HCEC 1CT (cell line): ENCODE results near the gene AP1B1.
"Not testable (repeated sequence)": the region's sequence is repeated elsewhere in the genome, so short reads cannot be mapped to it uniquely, and the experiment has no call there.

ENCODE experiments used
- DNase-seq: peaks from one replicate; pipeline ENCODE4 v3.0.0-alpha.2; 2017

The AP1B1 gene

GRCh38 chr22:29346659-29347058, 41.7 kb downstream of the AP1B1 start:
- no peak for DNase-seq

DNA sequence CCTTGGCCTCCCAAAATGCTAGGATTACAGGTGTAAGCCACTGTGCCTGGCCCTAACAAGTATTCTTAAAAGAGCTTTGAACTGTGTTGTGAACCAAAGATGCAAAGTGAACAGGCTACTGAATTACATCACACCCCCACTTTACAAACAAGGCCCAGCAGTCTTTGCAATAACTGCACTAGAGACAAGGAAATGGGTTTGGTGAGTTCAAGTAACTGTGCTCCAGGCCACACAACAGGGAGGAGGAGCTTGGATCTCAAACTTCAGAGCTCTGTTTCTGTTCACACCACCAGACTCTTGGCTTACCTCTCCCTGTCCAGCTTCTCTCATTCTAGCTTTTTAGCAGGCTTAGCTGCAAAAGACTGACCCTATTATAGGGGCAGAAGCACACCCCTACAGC, 42.4 kb downstream of the AP1B1 start:
- no peak for DNase-seq

DNA sequence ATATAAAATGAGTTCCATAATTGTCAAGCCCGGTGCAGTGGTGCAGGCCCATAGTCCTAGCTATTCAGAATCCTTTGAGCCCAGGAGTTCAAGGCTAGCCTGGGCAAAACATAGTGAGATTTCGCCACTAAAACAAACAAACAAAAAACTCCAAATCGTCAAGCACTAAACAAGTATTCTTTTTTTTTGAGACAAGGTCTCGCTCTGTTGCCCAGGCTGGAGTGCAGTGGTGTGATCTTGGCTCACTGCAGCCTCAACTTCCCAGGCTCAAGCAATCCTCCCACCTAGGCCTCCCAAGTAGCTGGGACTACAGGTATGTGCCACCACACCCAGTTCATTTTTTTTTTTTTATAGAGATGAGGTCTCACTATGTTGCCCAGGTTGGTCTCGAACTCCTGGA, 43.5 kb downstream of the AP1B1 start:
- not testable (repeated sequence) for DNase-seq

- no peak for DNase-seq
Measured at GRCh38 chr22:29344137-29344536, 44.2 kb downstream of the AP1B1 start.

DNA sequence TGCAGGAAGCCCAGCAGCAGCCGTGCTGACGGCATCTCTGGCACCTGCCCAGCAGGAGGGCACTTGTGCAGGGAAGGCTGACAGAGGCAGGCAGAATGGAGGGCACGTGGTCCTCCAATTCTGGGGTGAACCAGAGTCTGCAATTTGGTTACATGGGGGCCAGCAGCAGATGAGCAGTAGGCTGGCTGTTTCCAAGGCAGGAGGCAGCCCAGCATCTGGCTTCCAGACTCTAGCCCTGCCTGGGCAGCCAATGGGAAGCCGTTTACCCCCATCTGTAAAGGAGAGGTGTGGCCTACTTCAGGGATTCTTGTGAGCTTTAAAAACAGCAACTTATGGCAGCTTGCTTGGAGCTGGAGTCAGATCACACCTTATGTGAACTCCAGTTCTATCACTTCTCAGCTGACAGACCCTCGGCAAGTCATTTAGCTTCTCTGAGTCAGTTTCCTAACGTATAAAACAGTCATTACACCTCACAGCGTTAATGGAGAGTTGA, 45.0 kb downstream of the AP1B1 start:
- DNase-seq = no peak

DNA sequence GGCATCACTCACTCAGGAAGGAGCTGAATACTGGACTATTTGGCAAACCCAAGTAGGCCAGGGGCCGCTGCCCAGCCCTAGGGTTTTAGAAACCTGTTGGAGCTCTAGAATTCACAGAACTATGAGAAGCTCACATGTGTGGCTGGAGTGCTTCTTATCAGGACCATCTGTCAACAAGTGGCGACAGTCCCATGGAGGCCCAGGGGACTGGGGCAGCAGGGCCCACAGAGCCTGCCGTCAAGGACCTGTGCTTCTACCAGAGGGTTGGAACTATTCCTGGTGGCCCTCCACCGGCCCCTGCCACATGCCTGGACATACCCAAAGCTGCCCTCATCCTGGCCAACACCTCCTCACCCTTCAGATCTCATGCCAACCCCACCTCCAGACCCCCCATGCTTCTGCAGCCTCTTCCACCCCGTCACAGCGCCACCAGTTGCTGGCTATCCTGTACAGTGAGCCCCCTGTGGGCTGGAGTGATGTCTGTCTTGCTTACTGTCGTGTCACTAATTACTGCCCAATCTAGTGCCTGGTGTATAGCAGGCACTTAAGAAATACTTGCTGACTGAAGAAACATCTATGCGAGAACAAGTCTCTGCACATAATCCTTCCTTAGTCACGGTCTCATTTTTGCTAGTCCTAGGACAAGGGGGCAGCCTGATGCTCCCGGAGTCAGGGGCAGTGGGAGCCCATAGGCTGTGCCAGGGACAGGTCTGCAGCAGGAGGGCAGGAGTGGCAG, 45.6 kb downstream of the AP1B1 start:
- DNase-seq = no peak

- no peak for DNase-seq
Measured at GRCh38 chr22:29342177-29342576, 46.2 kb downstream of the AP1B1 start.

GRCh38 chr22:29341849-29342127, 46.6 kb downstream of the AP1B1 start:
- DNase-seq = no peak

- DNase-seq = no peak
Measured at GRCh38 chr22:29341056-29341848, 47.1 kb downstream of the AP1B1 start.

DNA sequence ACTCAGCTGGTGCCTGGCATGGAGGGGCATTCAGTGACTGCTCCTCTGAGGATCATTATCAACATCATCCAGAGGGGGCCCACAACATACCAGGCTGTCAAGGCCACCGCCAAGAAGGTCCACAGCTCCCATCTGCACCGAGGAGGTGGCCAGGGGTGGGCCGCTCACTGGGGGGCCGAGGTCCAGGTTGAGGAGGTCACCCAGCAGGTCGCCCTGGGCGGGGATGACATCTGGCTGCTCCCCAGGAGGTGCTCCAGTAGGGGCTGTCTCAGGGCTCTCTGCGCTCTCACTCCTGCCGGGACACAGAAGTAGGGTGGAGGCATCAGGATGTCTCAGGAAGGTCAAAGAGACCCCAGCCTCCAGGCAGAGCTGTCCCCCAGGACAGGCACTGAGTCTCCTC, 47.8 kb downstream of the AP1B1 start:
- DNase-seq = no peak

DNA sequence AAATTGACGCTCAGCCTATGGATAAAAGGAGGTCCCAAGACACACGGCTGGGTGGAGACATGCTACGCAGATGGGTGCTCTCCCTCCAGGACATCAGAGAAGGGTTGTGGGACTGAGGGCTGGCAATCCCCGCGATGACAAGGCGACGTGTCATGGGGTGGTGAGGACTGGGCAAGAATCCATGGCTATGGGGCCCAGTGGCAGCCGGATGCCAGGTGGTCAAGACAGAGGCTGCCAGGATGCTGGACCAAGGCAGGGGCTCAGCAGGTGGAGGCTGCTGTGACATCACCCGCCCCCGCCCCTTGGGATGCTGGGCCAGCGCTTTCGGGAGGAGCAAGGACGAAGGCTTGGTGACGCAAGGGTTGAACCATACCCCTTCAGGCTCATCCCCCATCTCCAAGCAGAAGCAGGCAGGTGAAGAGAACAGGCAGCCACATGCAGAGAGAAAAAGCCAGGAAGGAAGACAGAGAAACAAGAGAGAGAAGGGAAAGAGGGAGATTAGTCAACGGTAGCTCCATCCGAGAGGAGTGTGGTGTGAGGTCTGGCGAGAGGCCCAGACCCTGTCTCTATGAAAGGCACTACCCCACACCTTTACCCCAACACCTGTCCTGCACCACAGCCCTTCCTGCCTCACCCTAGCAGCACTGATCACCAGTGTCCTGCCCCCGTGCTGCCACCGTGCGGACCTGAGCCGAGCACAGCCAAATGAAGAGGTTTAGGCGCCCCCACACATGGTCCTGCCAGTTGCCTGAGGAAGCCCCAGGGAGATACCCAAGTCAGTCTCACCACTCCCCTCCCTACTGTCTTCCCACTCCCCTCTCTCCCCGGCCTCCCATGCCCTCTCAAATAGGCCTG, 48.8 kb downstream of the AP1B1 start:
- DNase-seq = no peak

DNA sequence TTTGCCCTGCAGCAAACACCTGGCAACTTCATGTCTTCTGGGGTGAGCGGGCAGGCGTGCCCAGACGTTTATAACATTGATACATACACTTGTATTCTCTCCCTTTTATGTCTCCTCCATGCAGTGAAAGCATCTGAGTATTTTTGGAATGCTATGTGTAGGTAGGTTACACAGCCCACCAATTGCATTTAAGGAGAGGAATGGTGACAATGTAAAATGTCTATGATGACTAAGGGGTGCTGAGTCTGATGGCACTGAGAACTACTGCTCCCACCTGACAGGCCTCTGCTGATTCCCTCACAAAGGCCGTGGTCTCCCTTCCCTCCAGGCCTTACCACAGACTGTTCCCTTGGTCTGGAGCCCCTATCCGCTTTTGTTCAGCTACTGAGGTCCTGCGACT, 50.0 kb downstream of the AP1B1 start:
- DNase-seq = no peak

DNA sequence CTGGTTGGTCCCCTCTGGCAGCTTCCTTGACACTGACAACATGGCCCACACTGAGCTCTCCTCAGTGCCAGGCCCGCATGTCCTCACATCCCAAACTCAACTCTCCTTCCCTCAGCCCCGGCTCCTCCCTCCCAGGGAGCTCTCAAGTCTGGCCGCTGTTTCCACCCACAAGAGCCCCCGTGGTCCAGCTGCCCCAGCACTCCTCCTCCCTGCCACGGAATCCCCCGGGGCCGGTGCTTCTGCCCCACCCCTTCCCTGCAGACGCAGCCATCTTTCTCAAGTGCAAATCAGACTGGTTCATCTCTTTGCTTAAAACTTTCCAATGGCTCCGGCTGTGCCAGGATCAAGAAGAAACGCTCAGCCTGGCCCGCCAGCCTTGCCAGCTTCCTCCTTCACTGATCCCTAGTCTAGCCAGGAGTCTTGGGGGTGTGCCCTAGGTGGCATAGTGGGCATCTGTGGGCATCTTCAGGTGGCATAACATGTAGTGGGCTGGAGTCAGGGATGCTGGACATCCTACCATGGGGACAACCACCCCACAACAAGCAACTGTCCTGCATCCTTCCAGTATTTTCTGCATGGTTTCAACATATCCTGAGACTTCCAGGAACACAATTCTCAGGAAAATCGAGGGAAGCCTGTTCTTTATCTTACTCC, 50.6 kb downstream of the AP1B1 start:
- DNase-seq = no peak

GRCh38 chr22:29336751-29337490, 51.4 kb downstream of the AP1B1 start:
- no peak for DNase-seq

DNA sequence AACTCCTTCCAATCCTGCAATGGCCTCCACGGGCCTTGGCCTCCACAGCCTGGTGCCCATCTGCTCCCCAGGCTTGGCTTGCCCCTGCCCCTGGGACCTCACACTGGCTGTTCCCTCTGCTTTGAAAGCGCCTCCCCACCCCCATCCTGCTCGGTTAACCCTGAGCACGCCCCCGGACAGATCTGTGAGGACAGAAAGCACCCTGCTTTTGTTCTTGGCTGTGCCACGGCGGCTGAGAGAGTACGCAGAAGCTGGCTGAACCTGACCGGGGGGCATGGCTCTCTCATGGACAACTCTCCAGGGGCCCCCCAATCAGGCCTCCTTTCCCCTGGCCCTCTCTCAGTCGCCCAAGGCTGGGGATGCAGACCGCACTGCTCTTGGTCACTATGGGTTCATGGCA, 52.7 kb downstream of the AP1B1 start:
- no peak for DNase-seq

DNA sequence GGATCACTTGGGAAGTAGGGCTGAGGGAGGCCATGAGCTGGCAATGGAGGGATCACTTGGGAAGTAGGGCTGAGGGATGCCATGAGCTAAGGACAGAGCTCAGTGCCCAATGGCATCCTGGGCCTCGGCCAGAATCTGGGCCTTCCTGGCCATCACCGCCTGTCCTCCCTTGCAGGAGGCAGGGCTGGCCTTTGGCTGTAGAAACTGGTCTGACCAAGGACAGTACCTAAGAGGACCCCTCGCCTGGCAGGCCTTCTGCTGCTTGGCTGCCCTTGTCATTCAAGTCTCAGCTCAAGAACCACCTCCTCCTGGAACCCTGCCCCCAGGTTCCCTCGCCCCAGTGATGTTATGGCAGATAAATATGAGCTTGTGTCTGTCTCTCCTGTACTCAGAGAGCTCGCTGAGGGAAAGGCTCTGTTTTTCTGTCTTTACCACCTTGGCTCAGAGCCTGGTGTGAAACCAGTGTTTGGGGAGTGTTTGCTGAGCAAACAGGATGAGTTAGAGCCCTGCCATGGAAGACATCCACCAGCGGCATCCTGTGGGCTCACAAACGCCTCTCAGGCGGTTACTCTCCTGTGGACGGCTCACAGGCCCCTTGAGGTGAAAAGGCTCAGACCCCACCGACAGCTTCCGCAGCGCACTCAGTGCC, 53.5 kb downstream of the AP1B1 start:
- no peak for DNase-seq

DNA sequence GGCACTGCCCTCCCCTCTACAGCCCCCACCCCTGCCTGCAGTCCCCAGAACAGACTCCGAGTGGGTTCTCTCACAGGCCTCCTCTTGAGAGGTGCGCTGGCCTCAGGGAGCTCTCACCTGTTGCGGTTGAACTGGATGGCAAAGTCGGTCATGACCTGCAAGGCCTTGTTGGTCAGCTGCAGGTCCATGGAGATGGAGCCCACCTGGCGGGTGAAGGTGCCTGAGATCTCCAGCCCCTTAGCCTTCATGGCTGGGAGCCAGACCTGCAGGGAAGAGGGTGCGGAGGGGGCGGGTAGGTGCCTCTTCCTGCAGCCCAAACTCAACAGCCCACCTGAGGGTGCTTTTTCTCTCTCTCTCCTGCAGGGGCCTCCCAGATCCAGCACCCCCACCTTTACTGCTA, 54.2 kb downstream of the AP1B1 start:
- no peak for DNase-seq

DNA sequence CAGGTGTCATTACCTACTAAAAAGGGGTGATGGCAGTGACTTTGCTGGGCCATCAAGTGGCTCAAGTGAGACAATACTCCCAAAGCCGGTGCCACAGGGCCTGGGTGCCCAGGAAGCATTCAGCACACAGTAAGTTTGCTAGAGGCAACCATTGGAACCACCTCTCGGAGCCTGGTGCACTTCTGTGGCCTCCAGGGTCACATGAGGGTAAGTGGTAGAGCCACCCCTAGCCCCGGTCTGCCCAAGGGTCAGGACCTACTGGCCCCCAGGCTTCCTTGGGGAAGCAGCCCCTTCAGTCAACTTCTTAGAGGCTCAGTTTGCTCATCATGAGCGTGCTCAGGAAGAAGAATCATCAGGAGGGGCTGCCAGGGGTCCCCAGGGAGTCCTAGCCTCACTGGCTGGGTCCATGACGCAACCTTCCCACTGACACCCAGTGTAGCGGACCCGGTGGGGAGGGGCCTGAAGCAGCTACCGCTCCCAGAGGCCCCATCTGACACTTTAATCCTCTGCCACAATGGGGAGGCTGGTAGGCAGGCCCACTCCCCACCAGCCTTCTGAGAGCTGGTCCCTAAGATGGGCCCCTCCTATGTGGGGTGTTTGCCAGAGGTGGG, 55.4 kb downstream of the AP1B1 start:
- DNase-seq = no peak

GRCh38 chr22:29331658-29332300, 56.6 kb downstream of the AP1B1 start:
- no peak for DNase-seq

DNA sequence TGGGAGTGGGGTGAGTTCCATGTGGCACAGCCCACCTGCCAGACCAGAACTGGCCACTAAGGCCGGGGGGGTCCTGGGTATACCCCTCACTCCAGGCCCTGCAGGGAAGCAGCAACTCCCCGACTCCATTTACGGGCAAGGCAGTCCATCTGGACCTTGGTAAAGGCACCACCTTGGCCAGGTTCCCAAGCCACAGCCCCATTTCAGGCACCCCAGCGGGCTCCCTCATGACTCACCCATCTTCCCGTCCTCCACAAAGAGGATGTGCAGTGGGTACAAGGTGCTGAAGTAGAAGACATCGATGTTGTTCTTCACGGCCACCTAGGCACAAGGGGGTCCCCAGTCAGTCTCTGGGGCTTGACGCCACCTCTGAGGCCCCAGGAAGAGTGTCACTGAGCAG, 57.2 kb downstream of the AP1B1 start:
- DNase-seq = no peak

DNA sequence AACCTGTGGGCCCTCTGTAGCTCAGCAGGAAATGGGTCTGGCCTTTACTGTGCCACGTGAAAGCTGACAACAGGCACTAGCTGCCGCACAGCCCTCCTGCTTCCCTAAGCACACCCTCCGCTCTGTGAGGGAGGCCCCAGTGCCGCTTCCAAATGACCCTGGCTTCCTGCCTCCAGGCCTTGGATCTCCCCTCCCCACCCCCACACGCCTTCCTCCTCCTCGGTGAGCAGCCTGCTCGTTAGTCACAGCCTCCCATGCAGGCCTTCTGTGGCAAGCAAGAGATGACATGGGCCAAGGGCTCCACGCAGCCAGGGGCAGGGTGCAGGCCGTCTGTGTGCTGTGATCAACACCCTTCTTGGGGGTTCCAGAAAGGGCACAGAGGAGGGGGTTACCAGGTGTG, 57.6 kb downstream of the AP1B1 start:
- no peak for DNase-seq
